GM21576 (cell line): ENCODE data around the gene PDZD7.

Source experiments
- ATAC-seq: cut with Tn5 transposase; IDR thresholded peaks from one replicate; pipeline ENCODE4 v1.9.1; 2021; ENCODE audit warnings: mild to moderate bottlenecking, moderate library complexity; ENCODE audit not compliant: unreplicated experiment

The PDZD7 gene

GRCh38 chr10:100969187-100970075, 61.5 kb downstream of the PDZD7 start, which contains the start of gene SEMA4G:
Gene SEMA4G, plus strand, starts transcription at chr10:100969504. Its CDS starts 3,409 bp downstream, at chr10:100972913.
- no peak for ATAC-seq

DNA sequence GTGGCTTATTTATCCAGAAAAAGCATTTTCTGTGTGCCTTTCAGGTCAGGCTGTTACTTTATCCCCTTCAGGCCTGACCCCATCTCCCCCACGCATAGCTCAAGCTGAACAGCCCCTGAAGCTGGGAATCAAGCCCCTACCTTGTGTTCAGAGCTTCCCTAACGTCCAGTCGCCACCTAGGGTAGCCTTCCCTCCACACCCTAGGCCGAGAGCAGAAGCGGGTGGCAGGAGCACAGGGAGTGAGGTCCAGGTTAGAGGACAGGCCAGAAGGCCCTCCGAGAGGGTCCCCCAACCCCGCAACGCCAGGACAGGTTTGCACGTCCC, 62.1 kb downstream of the PDZD7 start:
- no peak for ATAC-seq

GRCh38 chr10:100968062-100968736, 62.7 kb downstream of the PDZD7 start:
- no peak for ATAC-seq

GRCh38 chr10:100967332-100967731, 63.6 kb downstream of the PDZD7 start:
- no peak for ATAC-seq

DNA sequence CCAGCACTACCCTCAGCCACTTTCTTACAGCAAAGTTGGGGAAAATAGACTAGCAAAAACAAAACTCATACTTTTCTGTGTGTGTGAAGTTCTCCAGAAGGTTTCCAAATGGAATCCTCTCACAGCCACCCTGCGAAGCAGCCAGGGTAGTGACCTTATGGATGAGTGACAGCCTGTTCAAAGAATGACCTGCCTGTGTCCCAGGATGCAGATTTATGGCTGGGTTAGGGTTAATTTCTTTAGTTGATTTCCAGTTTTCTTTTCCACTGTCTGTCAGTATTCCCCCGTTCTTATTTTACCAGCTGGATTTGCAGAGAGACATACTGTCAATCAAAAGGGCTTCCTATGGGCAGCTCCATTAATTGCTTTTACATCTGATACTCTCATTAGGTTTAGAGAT, 64.0 kb downstream of the PDZD7 start:
- ATAC-seq, result no peak

GRCh38 chr10:100965820-100966219, 65.1 kb downstream of the PDZD7 start:
- no peak for ATAC-seq

DNA sequence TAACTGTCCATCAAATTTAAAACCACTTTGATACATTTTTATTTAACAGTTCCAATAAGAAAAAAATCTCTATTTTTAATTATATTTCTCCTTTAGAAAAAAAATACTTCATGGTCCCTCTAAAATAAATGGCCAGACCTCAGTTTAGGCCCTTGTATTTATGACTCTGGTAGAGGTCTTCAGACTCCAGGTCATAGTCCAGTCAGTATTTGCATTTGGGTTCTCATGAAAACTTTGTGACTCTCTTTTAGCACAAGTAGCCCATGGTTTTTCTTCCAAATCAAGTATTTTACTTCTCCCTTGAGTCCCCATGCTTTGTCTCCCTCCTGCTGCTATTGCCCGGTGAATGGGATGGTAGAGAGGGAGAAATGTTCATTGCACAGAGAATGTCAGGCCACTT, 67.1 kb downstream of the PDZD7 start:
- no peak for ATAC-seq

DNA sequence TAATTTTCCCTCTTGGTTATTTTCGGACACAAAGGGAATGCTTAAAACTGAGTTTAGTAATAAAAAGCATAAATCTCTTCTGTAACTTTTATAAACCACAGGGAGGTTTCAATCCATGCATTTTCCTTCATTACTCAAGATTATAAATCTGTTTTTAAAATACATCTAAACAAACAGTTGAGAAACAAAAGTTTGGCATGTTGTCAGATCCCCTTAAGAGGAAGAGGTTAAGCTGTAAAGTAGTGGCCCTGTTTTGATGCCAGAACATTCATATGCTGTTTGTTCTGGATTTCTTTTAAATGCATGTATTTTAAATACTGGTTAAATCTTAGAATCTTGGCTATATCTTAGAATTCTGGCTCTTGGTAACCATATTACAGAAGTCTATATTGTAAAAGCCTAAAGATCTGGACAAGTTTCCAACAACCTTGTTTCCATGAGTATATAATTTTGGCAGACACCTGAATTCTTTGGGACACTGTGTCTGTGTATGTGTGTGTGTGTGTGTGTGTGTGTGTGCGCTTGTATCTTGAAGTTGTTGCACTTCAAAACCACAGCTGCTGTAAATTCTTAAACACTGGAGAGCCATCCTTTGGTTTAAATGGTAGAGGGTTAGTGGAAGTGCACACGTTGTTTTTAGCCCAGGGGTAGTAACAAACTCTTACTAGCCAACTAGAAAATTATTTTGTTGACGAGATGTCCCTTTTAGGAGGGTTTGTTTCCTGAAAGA, 68.4 kb downstream of the PDZD7 start:
- no peak for ATAC-seq

- ATAC-seq, result no peak
Observed at GRCh38 chr10:100960251-100960650, 70.7 kb downstream of the PDZD7 start.
